H1 (cell line): ENCODE results near the gene HPGDS. TPM values are rescaled to one million over a fixed set of nuclear protein-coding genes. Genes with fewer than 3 reads are reported as not detected.

Experiments used
- CTCF ChIA-PET: fragments of 300-600 bp; sonication (Branson Sonifier 250); formaldehyde crosslinking; loops from one replicate; lab custom pipeline; 2021; ENCODE audit not compliant: partially characterized antibody; lab: Charles Lee
- POLR2A ChIA-PET: fragments of 300-600 bp; sonication (Branson Sonifier 250); formaldehyde crosslinking; loops from one replicate; lab custom pipeline; 2021; ENCODE audit warnings: inconsistent platforms; ENCODE audit not compliant: partially characterized antibody; lab: Charles Lee
- DNase-seq, 2 experiments: peaks; one replicate each; pipeline versions ENCODE4 v3.0.0 to v3.0.0-alpha.2; 2010 to 2022; ENCODE audit warnings: low spot score in 2 of 2, low read depth in 1 of 2, mixed read lengths in 1 of 2
- FAIRE-seq: peaks from 2 replicates; lab custom pipeline; 2011; peaks lifted over from hg19 to GRCh38; lab: Jason Lieb, UNC
- H2AFZ ChIP-seq: 2 replicates; pipeline ENCODE4 v1.8.1; 2012; ENCODE audit warnings: low read length, inconsistent platforms
- H2AK5ac ChIP-seq: 2 replicates; pipeline ENCODE4 v1.6.1; 2013; ENCODE audit warnings: low read depth, low read length
- H2BK120ac ChIP-seq: replicated peaks from 2 replicates; pipeline ENCODE3; 2013; ENCODE audit warnings: low read depth, low read length, inconsistent platforms
- H2BK12ac ChIP-seq: 2 replicates; pipeline ENCODE4 v1.6.1; 2013; ENCODE audit warnings: low read depth, low read length
- H2BK15ac ChIP-seq: 2 replicates; pipeline ENCODE4 v1.6.1; 2013; ENCODE audit warnings: low read length
- H2BK20ac ChIP-seq: 2 replicates; pipeline ENCODE4 v1.6.1; 2013; ENCODE audit warnings: low read length
- H2BK5ac ChIP-seq: 2 replicates; pipeline ENCODE4 v1.6.1; 2013; ENCODE audit warnings: low read depth, low read length
- H3K14ac ChIP-seq: 2 replicates; pipeline ENCODE4 v1.6.1; 2013; ENCODE audit warnings: inconsistent platforms; ENCODE audit not compliant: insufficient read length
- H3K18ac ChIP-seq: 2 replicates; pipeline ENCODE4 v1.6.1; 2013; ENCODE audit warnings: low read length; ENCODE audit errors: extremely low read depth
- H3K23ac ChIP-seq: 2 replicates; pipeline ENCODE4 v1.6.1; 2013; ENCODE audit warnings: inconsistent platforms; ENCODE audit not compliant: insufficient read length
- H3K23me2 ChIP-seq: 2 replicates; pipeline ENCODE4 v1.6.1; 2013; ENCODE audit warnings: low read depth, low read length
- H3K27ac ChIP-seq: 2 replicates; pipeline ENCODE4 v1.6.1; 2011; ENCODE audit warnings: low read depth, low read length, inconsistent platforms
- H3K27me3 ChIP-seq, 4 experiments: replicated peaks in 1 of 4; 1 replicate in 1 of 4; 2 replicates in 3 of 4; pipeline versions ENCODE4 v1.6.1 to v1.8.1; 2011 to 2013; ENCODE audit warnings: low read length in 3 of 4, mild to moderate bottlenecking in 3 of 4, inconsistent platforms in 2 of 4, mixed read lengths in 2 of 4, moderate library complexity in 1 of 4; ENCODE audit not compliant: control insufficient read depth in 3 of 4, insufficient read depth in 3 of 4; ENCODE audit errors: extremely low read depth in 1 of 4
- H3K36me3 ChIP-seq, 4 experiments: 2 replicates each; pipeline versions ENCODE4 v1.6.1 to v1.8.1; 2011 to 2013; ENCODE audit warnings: mild to moderate bottlenecking in 4 of 4, low read length in 3 of 4, moderate library complexity in 2 of 4, control low read depth in 1 of 4, inconsistent platforms in 1 of 4; ENCODE audit not compliant: insufficient read depth in 4 of 4, control insufficient read depth in 2 of 4
- H3K4ac ChIP-seq: replicated peaks from 2 replicates; pipeline ENCODE3; 2013; ENCODE audit warnings: low read length, low read depth, mixed read lengths, inconsistent platforms; ENCODE audit not compliant: insufficient read length
- H3K4me1 ChIP-seq, 4 experiments: replicated peaks in 1 of 4; 1 replicate in 1 of 4; 2 replicates in 3 of 4; pipeline versions ENCODE4 v1.6.1 to v1.8.1; 2011 to 2013; ENCODE audit warnings: low read length in 3 of 4, inconsistent platforms in 2 of 4, mixed read lengths in 1 of 4; ENCODE audit not compliant: insufficient read depth in 4 of 4, control insufficient read depth in 3 of 4
- H3K4me2 ChIP-seq, 2 experiments: 2 replicates each; pipeline versions ENCODE4 v1.6.1 to v1.8.1; 2011 to 2013; ENCODE audit warnings: low read depth in 2 of 2, low read length in 2 of 2, control low read depth in 1 of 2, inconsistent platforms in 1 of 2, mild to moderate bottlenecking in 1 of 2; ENCODE audit not compliant: insufficient read depth in 1 of 2
- H3K4me3 ChIP-seq, 4 experiments: fragments of 200-600, 300-600 bp in 1 of 4; sonication (generic), shearing (Covaris generic), sonication (Bioruptor Twin) in 1 of 4; 2 replicates each; pipeline versions ENCODE4 v1.5.1 to v1.8.1; 2011 to 2016; ENCODE audit warnings: low read length in 4 of 4, low read depth in 3 of 4, control low read depth in 2 of 4, inconsistent platforms in 2 of 4, mild to moderate bottlenecking in 2 of 4, mixed read lengths in 1 of 4, moderate library complexity in 1 of 4; ENCODE audit not compliant: insufficient read depth in 2 of 4; ENCODE audit errors: extremely low read depth in 1 of 4
- H3K56ac ChIP-seq: replicated peaks from 2 replicates; pipeline ENCODE3; 2013; ENCODE audit warnings: low read depth, mild to moderate bottlenecking, mixed read lengths, low read length, inconsistent platforms; ENCODE audit not compliant: insufficient read length
- H3K79me1 ChIP-seq: 2 replicates; pipeline ENCODE4 v1.6.1; 2013; ENCODE audit warnings: low read depth, low read length, control low read depth
- H3K79me2 ChIP-seq, 2 experiments: 2 replicates each; pipeline versions ENCODE4 v1.6.1 to v1.8.1; 2012 to 2013; ENCODE audit warnings: low read length in 2 of 2, mild to moderate bottlenecking in 2 of 2, inconsistent platforms in 1 of 2; ENCODE audit not compliant: insufficient read depth in 2 of 2, control insufficient read depth in 1 of 2
- H3K9ac ChIP-seq, 4 experiments: replicated peaks in 1 of 4; 1 replicate in 1 of 4; 2 replicates in 3 of 4; pipeline versions ENCODE4 v1.6.1 to v1.8.1; 2011 to 2013; ENCODE audit warnings: low read depth in 3 of 4, low read length in 3 of 4, control low read depth in 2 of 4, mild to moderate bottlenecking in 2 of 4, moderate library complexity in 2 of 4, inconsistent platforms in 1 of 4; ENCODE audit errors: extremely low read depth in 1 of 4
- H3K9me3 ChIP-seq, 2 experiments: 2 replicates each; pipeline versions ENCODE4 v1.6.1 to v1.8.1; 2012 to 2013; ENCODE audit warnings: mild to moderate bottlenecking in 2 of 2, moderate library complexity in 2 of 2, control low read depth in 1 of 2, inconsistent platforms in 1 of 2, low read depth in 1 of 2, low read length in 1 of 2, mixed read lengths in 1 of 2; ENCODE audit not compliant: insufficient read depth in 2 of 2
- H4K20me1 ChIP-seq, 2 experiments: replicated peaks in 1 of 2; 2 replicates each; pipeline versions ENCODE3 to v1.8.1; 2011 to 2013; ENCODE audit warnings: inconsistent platforms in 2 of 2, low read length in 2 of 2, mild to moderate bottlenecking in 1 of 2; ENCODE audit not compliant: insufficient read depth in 2 of 2, control insufficient read depth in 1 of 2
- H4K5ac ChIP-seq: 2 replicates; pipeline ENCODE4 v1.6.1; 2013; ENCODE audit warnings: low read length, low read depth, mixed read lengths, inconsistent platforms; ENCODE audit not compliant: insufficient read length
- H4K8ac ChIP-seq: 2 replicates; pipeline ENCODE4 v1.8.0; 2013; ENCODE audit warnings: mild to moderate bottlenecking, moderate library complexity, low read length, inconsistent platforms; ENCODE audit not compliant: insufficient read depth; ENCODE audit errors: extremely low read depth
- H4K91ac ChIP-seq: replicated peaks from 2 replicates; pipeline ENCODE3; 2013; ENCODE audit warnings: low read length, mixed read lengths, inconsistent platforms; ENCODE audit not compliant: insufficient read length
- BRCA1 ChIP-seq: IDR thresholded peaks from 2 replicates; pipeline ENCODE4 v1.6.1; 2012; ENCODE audit warnings: low read depth, low read length, improper control_type of control experiment
- CBX5 ChIP-seq: fragments of 300-800, 300-1000 bp; sonication (generic); IDR thresholded peaks from 2 replicates; pipeline ENCODE4 v1.7.1; 2016; ENCODE audit warnings: antibody characterized with exemption, low read length, low read depth
- CHD2 ChIP-seq: IDR thresholded peaks from 2 replicates; pipeline ENCODE4 v1.6.1; 2012; ENCODE audit warnings: low read length, improper control_type of control experiment
- CREB1 ChIP-seq: IDR thresholded peaks from 2 replicates; pipeline ENCODE4 v1.6.1; 2012; ENCODE audit warnings: inconsistent platforms
- CTBP2 ChIP-seq: IDR thresholded peaks from 2 replicates; pipeline ENCODE4 v1.7.0; 2011; ENCODE audit warnings: borderline replicate concordance, mild to moderate bottlenecking, moderate library complexity, mixed read lengths, low read length; ENCODE audit not compliant: insufficient read depth, insufficient read length
- EGR1 ChIP-seq: IDR thresholded peaks from 2 replicates; pipeline ENCODE4 v1.6.1; 2011; ENCODE audit warnings: low read depth, low read length, borderline replicate concordance
- EZH2 ChIP-seq: fragments of 200-600 bp; sonication (generic); IDR thresholded peaks from 2 replicates; pipeline ENCODE4 v1.7.1; 2012; ENCODE audit warnings: low read depth, mild to moderate bottlenecking, moderate library complexity, low read length, inconsistent platforms; ENCODE audit not compliant: severe bottlenecking
- GABPA ChIP-seq: IDR thresholded peaks from 2 replicates; pipeline ENCODE4 v1.6.1; 2011; ENCODE audit warnings: mild to moderate bottlenecking, low read length, moderate library complexity, borderline replicate concordance; ENCODE audit not compliant: insufficient read depth
- HDAC2 ChIP-seq, 2 experiments: fragments of 300-600 bp in 1 of 2; sonication (generic) in 1 of 2; IDR thresholded peaks; 2 replicates each; pipeline ENCODE4 v1.6.1; 2011 to 2012; ENCODE audit warnings: low read depth in 2 of 2, low read length in 2 of 2, mild to moderate bottlenecking in 2 of 2, moderate library complexity in 2 of 2, borderline replicate concordance in 1 of 2, inconsistent platforms in 1 of 2
- KDM5A ChIP-seq: fragments of 200-600 bp; IDR thresholded peaks from 2 replicates; pipeline ENCODE4 v1.7.1; 2012; ENCODE audit warnings: mild to moderate bottlenecking, low read length, inconsistent platforms, mixed read lengths
- PHF8 ChIP-seq: fragments of 200-600 bp; sonication (generic); conservative IDR thresholded peaks from 2 replicates; pipeline ENCODE4 v1.7.1; 2012; ENCODE audit warnings: low read depth, mild to moderate bottlenecking, inconsistent platforms, low read length, moderate library complexity
- SIN3A ChIP-seq, 2 experiments: IDR thresholded peaks in 1 of 2; conservative IDR thresholded peaks in 1 of 2; 2 replicates each; pipeline ENCODE4 v1.6.1; 2011 to 2012; ENCODE audit warnings: low read length in 2 of 2, improper control_type of control experiment in 1 of 2, low read depth in 1 of 2, mild to moderate bottlenecking in 1 of 2
- SP2 ChIP-seq: IDR thresholded peaks from 2 replicates; pipeline ENCODE4 v1.6.1; 2012; ENCODE audit warnings: mild to moderate bottlenecking, low read length, inconsistent platforms
- YY1 ChIP-seq: IDR thresholded peaks from 2 replicates; pipeline ENCODE4 v1.6.1; 2011; ENCODE audit warnings: low read depth, mild to moderate bottlenecking, low read length
- ZNF274 ChIP-seq: IDR thresholded peaks from 2 replicates; pipeline ENCODE4 v1.7.0; 2012; ENCODE audit warnings: low read length, borderline replicate concordance; ENCODE audit errors: extremely low read depth
- WGBS, 2 experiments: shearing (Covaris generic) in 1 of 2; methylation state at CpG; one replicate each; pipeline versions ENCODE4 v1.1.6 to v1.1.7; 2013 to 2015; ENCODE audit warnings: low lambda C conversion rate in 2 of 2, mixed read lengths in 2 of 2, inconsistent platforms in 1 of 2, low coverage in 1 of 2, missing lambda C conversion rate in 1 of 2; ENCODE audit not compliant: insufficient replicate concordance in 2 of 2, insufficient coverage in 1 of 2, insufficient read length in 1 of 2; ENCODE audit errors: extremely low coverage in 1 of 2, missing lambda C conversion rate in 1 of 2; 5-methylcytosine and 5-hydroxymethylcytosine counted together
- polyA plus RNA-seq, 7 experiments: library from polyadenylated mRNA; depleted of rRNA in 3 of 7; stranded (reverse) in 5 of 7; unstranded in 2 of 7; fragments of >200 nt in 5 of 7; fragments of 200-250 nt in 2 of 7; gene quantifications; 1 replicate in 5 of 7; 2 replicates in 1 of 7; 4 replicates in 1 of 7; pipeline versions ENCODE4 v1.2.1 to v1.2.3, GENCODE V29; 2011 to 2013; ENCODE audit warnings: missing spikeins in 2 of 7, mixed read lengths in 2 of 7
- total RNA-seq: library from RNA; stranded (reverse); fragmentation: NEBNext Ultra II Directional; extraction: Animal tissue kit (Norgen Biotek cat#: 25700); gene quantifications from 2 replicates; pipeline ENCODE4 v1.2.1, GENCODE V29; 2021

The HPGDS gene
- total and polyA plus RNA-seq, 2 of the 8 experiments (the other 6 are each of a cell fraction or from before 2014, with no cell fraction given), result not detected

DNA sequence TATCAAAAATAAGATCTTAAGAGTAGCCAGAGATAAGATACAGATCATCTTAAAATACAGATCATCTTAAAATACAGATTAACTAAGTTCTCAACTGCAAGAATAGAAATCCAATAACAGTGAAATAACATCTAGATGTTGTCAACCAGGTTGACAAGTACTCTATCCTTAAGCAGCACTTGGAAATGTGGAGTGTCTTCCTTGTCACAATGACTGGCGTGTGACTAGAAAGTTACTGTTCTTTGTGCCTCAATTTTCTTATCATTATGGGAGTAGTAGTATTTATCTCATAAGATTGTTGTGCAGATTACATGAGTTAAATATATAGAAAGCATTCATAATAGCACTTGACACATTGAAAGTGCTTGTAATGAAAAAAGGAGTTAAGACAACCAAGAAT is 25.8 kb upstream of the HPGDS start:
- no peak overlapping the region for H3K23ac ChIP-seq
- H3K9me3 ChIP-seq, result no peaks in the 10 kb centered on the region
- H4K20me1 ChIP-seq, result no peaks in the 10 kb centered on the region
- DNase-seq (no peak), FAIRE-seq (no peak)
- H3K4me3 ChIP-seq, result no peak overlapping the region
- H2BK20ac ChIP-seq, result no peak overlapping the region
- no peaks in the 10 kb centered on the region for H3K79me2 ChIP-seq
- H3K4ac ChIP-seq, result no peak overlapping the region
- H3K4me1 ChIP-seq, result peaks cover 0 to 1% (median 0%) of the 10 kb centered on the region in 4 experiments; a peak in 1 of 7 replicates
- no peaks in the 10 kb centered on the region for H3K23me2 ChIP-seq
- H4K91ac ChIP-seq, result no peak overlapping the region
- CTCF ChIA-PET, result interaction anchor here (0.6 kb wide), 1 partner anchor 150 kb away, joined by 3 read pairs; no protein-coding TSS in a partner anchor
- H3K79me1 ChIP-seq, result no peaks in the 10 kb centered on the region
- H3K18ac ChIP-seq, result no peak overlapping the region
- H3K36me3 ChIP-seq, result no peaks in the 10 kb centered on the region
- H3K9ac ChIP-seq, result no peak overlapping the region
- no peak overlapping the region for H3K27ac ChIP-seq
- WGBS, 2 experiments, result 91% methylated on average over 1 of the region's 1 CpG; no CpG with 5 or more reads in 1 of the 2 experiments
- H3K56ac ChIP-seq, result no peak overlapping the region
- H2BK15ac ChIP-seq, result no peak overlapping the region
- no peak overlapping the region for H3K4me2 ChIP-seq
- POLR2A ChIA-PET, result no interaction called here
- no peak overlapping the region for H4K5ac ChIP-seq
- H2BK5ac ChIP-seq, result no peak overlapping the region
- no peak overlapping the region for H4K8ac ChIP-seq
- no peak overlapping the region for H2AK5ac ChIP-seq
- no peak overlapping the region for H2AFZ ChIP-seq
- no peak overlapping the region for H2BK12ac ChIP-seq
- no peak overlapping the region for H2BK120ac ChIP-seq
- H3K27me3 ChIP-seq, result no peaks in the 10 kb centered on the region
- no peak overlapping the region for H3K14ac ChIP-seq
- TF ChIP-seq SP2 (no peak), CREB1 (no peak), KDM5A (no peak), GABPA (no peak), HDAC2 (IDR thresholded peaks at IDR 0.05; ENCODE audit: borderline replicate concordance in 1 of 2, low read depth in 2 of 2, low read length in 2 of 2) (no peak), EGR1 (no peak), CTBP2 (no peak), PHF8 (no peak), CHD2 (no peak), EZH2 (no peak), SIN3A (conservative IDR thresholded peaks at IDR 0.05 in 1 of 2, IDR thresholded peaks at IDR 0.05 in 1 of 2; ENCODE audit: low read depth in 1 of 2, low read length in 2 of 2) (no peak), CBX5 (no peak), ZNF274 (no peak), BRCA1 (no peak), YY1 (no peak)
